Adipose tissue (tissue), 3 donors: ENCODE measurements around the gene VN1R5. TPM values are rescaled to one million over a fixed set of nuclear protein-coding genes. Genes with fewer than 3 reads are reported as not detected.
"Not testable (repeated sequence)": the region's sequence is repeated elsewhere in the genome, so short reads cannot be mapped to it uniquely, and the experiment has no call there.

Experiments used
- H3K27ac ChIP-seq: one replicate; pipeline ENCODE4 v1.5.1; 2013; ENCODE audit warnings: low read depth, low read length
- WGBS, 3 donors: extraction: QIAGEN DNeasy Blood & Tissue Kit; methylation state at CpG; one replicate each; pipeline ENCODE4 v1.1.7; 2013; 5-methylcytosine and 5-hydroxymethylcytosine counted together
- polyA plus RNA-seq, 3 donors: library from polyadenylated mRNA; stranded (reverse); fragments of 200-250 nt; gene quantifications; one replicate each; pipeline ENCODE4 v1.2.3, GENCODE V29; 2013
- donor health status: healthy with polysubstance abuse.
- donor health status: Bipolar disorder and iron deficiency.
- donor health status: healthy.

Gene VN1R5
- not detected for polyA plus RNA-seq

- H3K27ac ChIP-seq = not testable (repeated sequence)
- 83 to 100% (median 88%) methylated on average over 1 of the region's 1 CpG for WGBS, 3 donors
These were observed at the start of gene VN1R5 for GRCh38 chr1:247255772-247256171. VN1R5 (plus strand) TSS chr1:247256072.

GRCh38 chr1:247209396-247209795 is 46.5 kb upstream of the VN1R5 start:
- no peak overlapping the region for H3K27ac ChIP-seq
- WGBS, 3 donors = 36 to 50% (median 44%) methylated on average over 2 of the region's 2 CpGs

- WGBS, 3 donors = 3 to 5% (median 3%) methylated on average over 5 of the region's 5 CpGs
- H3K27ac ChIP-seq = no peak overlapping the region
These were observed 45.9 kb upstream of the VN1R5 start for GRCh38 chr1:247210062-247210375.

GRCh38 chr1:247210376-247211117 is 45.3 kb upstream of the VN1R5 start:
- H3K27ac ChIP-seq = peak overlapping the region; percentile 95
- WGBS, 3 donors = 0 to 1% (median 0%) methylated on average over 44 to 49 of the region's 49 CpGs

- WGBS, 3 donors = 55 to 57% (median 55%) methylated on average over 7 of the region's 7 CpGs
- no peak overlapping the region for H3K27ac ChIP-seq
These were observed 44.5 kb upstream of the VN1R5 start for GRCh38 chr1:247211339-247211738.

- 57 to 72% (median 70%) methylated on average over 5 of the region's 5 CpGs for WGBS, 3 donors
These were observed 43.9 kb upstream of the VN1R5 start for GRCh38 chr1:247212012-247212411.

GRCh38 chr1:247212627-247213617 is 43.0 kb upstream of the VN1R5 start:
- no peak overlapping the region for H3K27ac ChIP-seq
- WGBS, 3 donors = 50 to 51% (median 51%) methylated on average over 1 of the region's 1 CpG

More at GRCh38 chr1:247212012-247212411, 43.9 kb upstream of the VN1R5 start:
- no peak overlapping the region for H3K27ac ChIP-seq

GRCh38 chr1:247216261-247216660 is 39.6 kb upstream of the VN1R5 start:
- WGBS, 3 donors = 47 to 67% (median 50%) methylated on average over 3 of the region's 3 CpGs

GRCh38 chr1:247218121-247218651 is 37.7 kb upstream of the VN1R5 start:
- H3K27ac ChIP-seq = no peak overlapping the region
- 67 to 86% (median 83%) methylated on average over 6 of the region's 6 CpGs for WGBS, 3 donors

More at GRCh38 chr1:247216261-247216660, 39.6 kb upstream of the VN1R5 start:
- H3K27ac ChIP-seq = no peak overlapping the region

GRCh38 chr1:247220280-247220679 is 35.6 kb upstream of the VN1R5 start:
- 96 to 97% (median 97%) methylated on average over 22 to 24 of the region's 30 CpGs for WGBS, 3 donors

GRCh38 chr1:247222840-247223239 is 33.0 kb upstream of the VN1R5 start:
- no peak overlapping the region for H3K27ac ChIP-seq
- 63 to 81% (median 69%) methylated on average over 3 of the region's 3 CpGs for WGBS, 3 donors

More at GRCh38 chr1:247220280-247220679, 35.6 kb upstream of the VN1R5 start:
- H3K27ac ChIP-seq = not testable (repeated sequence)

GRCh38 chr1:247224822-247225221 is 31.1 kb upstream of the VN1R5 start:
- no peak overlapping the region for H3K27ac ChIP-seq

- 56 to 61% (median 60%) methylated on average over 3 of the region's 3 CpGs for WGBS, 3 donors
- H3K27ac ChIP-seq = no peak overlapping the region
These were observed 27.7 kb upstream of the VN1R5 start for GRCh38 chr1:247228133-247228532.

GRCh38 chr1:247241691-247242090 is 14.2 kb upstream of the VN1R5 start:
- no peak overlapping the region for H3K27ac ChIP-seq
- 69 to 83% (median 73%) methylated on average over 2 of the region's 2 CpGs for WGBS, 3 donors

GRCh38 chr1:247243524-247244137 is 12.2 kb upstream of the VN1R5 start:
- WGBS, 3 donors = 89 to 92% (median 91%) methylated on average over 12 of the region's 12 CpGs
- no peak overlapping the region for H3K27ac ChIP-seq

- no peak overlapping the region for H3K27ac ChIP-seq
These were observed 9.4 kb upstream of the VN1R5 start for GRCh38 chr1:247246325-247247115.

- 91 to 94% (median 93%) methylated on average over 1 of the region's 1 CpG for WGBS, 3 donors
- no peak overlapping the region for H3K27ac ChIP-seq
These were observed 8.3 kb upstream of the VN1R5 start for GRCh38 chr1:247247568-247247967.

GRCh38 chr1:247266053-247266452 is 10.2 kb downstream of the VN1R5 start:
- WGBS, 3 donors = 88 to 90% (median 90%) methylated on average over 5 of the region's 5 CpGs

More at GRCh38 chr1:247266053-247266452, 10.2 kb downstream of the VN1R5 start:
- H3K27ac ChIP-seq = no peak overlapping the region
